NCI-H2171 (cell line): ENCODE measurements around the gene PON1.

ENCODE experiments used
- DNase-seq: peaks from one replicate; lab custom pipeline; 2025; lab: John Stamatoyannopoulos, UW

The PON1 gene

DNA sequence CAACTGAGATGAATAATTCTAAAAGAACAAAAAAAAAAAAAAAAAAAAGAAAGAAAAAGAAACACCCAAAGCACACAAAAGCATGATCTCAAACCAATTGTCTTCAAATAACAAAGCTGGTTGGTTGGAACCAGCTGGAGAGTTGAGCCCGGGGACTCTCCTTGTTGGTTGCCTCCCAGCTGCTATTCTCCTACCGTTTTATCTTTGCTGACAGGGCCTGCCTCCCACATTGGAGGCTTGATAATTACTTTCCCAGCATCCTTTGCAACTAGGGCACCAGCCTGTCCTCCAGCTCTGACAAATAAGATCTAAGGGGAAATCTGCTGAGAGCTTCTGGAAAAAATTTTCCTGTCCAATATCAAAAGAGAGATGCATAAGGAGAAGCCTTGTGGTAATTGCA is 6.8 kb downstream of the PON1 start:
- DNase-seq: peak; percentile 33

DNA sequence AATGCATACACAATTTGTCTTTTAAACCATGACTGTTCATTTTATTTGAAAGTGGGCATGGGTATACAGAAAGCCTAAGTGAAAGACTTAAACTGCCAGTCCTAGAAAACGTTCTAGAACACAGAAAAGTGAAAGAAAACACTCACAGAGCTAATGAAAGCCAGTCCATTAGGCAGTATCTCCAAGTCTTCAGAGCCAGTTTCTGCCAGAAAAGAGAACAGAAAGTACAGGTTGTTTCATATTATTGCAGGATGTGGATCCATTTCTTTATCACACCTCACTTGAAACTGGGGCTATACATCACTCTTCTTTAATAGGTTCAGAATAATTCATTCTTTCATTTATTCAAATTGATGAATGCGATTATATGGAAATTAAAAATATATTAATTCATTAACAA is 7.7 kb downstream of the PON1 start:
- DNase-seq: no peak

DNA sequence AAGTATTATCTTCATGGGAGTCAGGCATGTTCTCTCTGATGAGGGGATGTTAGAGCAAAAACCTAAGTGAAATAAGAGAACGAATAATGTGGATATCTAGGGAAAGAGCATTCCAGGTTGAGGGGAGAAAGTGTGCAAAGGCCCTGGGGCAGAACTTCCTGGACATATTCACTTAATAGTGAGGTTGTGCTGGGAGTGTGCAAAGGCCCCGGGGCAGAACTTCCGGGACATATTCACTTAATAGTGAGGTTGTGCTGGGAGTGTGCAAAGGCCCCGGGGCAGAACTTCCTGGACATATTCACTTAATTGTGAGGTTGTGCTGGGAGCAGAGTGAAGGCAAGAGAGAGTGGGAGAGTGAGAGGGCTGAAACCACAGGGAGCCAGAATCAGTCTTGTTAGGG is 11.8 kb downstream of the PON1 start:
- no peak for DNase-seq

DNA sequence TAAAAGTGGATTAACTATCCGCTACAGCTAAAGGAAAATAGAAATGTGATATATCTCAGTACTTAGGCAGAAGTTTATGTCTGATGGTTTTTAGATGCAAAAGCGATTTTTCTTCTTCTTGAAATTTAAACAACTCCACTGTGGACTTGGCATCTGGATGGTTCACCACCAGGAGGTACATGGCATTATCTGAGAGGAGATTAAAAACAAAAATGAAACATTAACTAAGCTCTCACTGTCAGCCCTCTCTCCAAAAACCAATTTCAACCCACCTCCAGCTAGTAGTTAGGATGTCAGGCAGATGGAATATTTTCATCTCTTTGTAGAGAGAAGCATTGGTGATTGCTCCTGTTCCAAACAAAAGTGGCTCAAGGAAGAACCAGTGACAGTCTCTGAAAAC is 12.9 kb downstream of the PON1 start:
- DNase-seq: no peak

DNA sequence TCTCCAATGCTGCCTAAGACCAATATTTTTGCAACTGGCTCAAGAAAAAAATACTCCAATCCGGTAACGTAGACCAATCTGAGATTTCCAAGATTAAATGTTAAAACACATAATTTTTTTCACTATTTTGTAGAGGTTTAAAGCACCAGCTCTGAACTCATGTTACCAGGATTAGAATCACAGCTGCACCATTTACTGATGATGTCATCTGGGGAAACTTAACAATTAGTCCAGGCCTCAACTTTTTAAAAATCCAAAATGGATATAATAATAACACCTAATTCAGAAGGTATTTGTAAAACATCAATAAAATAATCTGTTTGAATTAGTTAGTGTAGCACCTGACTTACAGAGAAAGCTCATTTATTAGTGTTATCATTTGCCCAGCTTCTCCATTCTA is 14.4 kb downstream of the PON1 start:
- no peak for DNase-seq

DNA sequence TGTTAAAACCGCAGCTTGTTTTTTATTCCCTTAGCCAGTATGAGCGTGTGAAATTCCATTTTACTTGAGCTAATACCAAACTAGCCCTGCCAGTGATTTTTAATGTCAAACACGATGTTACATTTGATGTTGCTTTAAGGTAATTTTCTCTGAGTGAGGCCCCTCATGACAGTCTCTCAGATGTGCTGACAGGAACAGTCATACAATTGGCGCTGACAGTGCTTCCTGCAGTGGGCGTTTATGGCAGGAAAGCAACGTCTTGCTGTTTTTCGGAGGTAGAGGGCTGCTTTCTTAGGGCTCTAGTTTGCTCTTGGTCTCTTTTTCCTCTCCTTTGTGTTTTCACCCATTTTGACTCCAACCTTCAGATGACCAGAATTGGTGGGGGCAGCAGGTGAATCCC is 19.3 kb downstream of the PON1 start:
- DNase-seq: no peak

DNA sequence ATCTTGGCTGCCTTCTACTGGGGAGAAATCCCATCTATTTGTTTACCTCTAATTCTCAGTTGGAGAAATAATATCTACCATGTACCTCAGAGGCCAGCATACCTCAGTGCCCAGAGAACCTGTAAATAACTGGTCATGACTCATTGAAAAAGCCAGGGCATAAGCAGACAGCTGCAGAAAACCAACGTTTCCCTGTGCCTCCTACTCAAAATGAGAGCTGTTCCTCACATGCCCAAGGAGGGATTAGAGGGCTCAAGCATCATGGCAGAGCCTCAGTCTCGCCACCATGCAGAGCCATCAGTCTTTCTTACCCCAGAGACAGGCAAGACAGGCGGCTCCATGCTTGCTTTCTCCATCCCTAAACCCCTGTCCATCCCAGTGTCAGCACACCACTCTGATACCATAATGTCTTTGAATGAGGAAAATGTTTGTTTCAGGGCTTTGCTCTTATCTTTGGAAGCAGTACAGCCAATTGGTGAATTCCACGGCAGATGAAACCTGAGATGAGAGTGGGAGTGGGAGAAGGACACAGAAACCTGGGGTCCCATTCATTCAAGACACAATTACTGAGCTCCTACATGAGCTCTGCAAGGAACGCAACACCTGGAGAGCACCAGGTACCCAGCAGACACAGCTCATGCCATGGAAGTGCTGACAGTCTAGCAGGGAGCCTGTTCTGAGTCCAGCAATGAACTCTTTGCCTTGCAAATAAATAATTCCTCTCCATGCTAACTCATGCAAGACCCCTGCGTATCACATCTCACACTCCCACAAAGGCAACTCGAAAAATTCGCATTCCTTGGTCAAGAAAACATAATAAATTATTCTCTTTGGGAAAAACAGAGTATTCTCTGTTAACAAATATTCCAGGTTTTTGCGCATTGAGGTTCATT is 21.1 kb downstream of the PON1 start:
- no peak for DNase-seq

DNA sequence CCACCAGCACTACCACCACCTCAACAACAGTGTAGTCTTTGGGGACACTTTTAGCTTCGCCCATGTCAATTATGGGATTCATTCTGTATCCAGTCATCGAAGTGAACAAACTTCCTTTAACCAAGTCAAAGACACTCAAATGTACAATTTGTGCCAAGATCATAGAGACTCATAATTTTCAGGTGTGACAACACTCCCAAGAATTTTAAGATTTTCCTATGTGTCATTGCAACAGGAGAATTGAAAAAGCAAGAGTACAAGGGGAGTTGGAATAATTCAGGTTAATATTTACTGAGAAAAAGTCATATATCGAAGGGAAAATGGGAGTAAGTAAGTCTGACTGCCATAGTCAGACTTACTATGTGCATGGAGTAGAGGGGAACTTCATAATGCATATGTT is 26.2 kb downstream of the PON1 start:
- DNase-seq: no peak

DNA sequence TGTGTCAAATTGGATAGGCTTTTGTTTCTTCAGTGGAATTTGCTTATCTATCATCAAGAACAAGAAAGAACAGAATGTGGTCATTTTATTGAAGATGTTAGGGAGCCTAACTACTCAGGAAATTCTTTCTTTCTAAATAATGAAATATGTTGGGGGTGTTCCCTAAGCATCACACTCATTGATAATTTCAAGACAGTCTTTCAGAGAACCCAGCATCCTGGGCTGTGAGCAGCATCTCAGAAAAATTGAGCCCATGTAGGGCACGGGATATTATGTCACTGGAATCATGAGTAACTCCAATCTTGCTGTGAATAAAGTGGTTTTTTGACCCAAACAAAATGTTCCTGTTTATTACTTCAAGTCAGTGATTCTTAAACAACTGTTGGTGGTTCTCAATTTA is 27.3 kb downstream of the PON1 start:
- DNase-seq: no peak

DNA sequence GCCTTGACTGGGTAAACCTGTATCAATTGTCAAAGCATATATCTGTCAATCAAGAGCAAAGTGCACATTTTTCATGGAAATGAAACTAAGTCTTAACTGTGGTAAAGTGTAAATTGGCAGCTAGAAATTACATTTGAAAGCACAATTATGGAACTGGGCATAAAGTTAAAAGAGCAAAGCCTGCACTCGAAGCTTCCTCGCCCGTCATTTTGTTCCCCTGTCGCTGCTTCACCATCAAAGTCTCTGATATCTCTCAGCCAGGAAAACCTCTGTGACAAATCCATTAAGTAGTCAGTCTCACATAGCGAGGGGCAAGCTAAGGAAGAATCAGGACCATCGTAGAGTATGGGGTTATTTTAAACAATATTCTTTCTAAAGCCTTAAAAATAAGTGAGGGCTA is 27.9 kb downstream of the PON1 start:
- DNase-seq: no peak

DNA sequence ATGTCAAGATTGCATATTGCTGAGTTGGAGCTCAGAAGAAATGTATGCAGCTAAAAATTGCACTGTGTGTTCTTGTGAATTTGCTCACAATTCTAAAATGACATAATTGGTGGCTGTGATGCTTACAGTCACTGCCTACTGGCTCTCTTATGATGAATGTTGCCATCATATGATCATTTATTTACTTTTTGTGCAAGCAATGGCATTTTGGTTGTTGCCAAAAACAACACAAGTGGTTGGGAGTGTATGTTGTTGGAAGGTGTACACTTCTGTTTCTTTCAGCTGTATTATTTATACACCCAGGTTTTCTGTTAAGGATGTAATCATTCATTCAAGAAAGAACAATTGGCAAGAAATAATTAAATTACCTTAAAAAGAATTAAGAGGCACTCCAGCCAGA is 28.9 kb downstream of the PON1 start:
- DNase-seq: no peak

DNA sequence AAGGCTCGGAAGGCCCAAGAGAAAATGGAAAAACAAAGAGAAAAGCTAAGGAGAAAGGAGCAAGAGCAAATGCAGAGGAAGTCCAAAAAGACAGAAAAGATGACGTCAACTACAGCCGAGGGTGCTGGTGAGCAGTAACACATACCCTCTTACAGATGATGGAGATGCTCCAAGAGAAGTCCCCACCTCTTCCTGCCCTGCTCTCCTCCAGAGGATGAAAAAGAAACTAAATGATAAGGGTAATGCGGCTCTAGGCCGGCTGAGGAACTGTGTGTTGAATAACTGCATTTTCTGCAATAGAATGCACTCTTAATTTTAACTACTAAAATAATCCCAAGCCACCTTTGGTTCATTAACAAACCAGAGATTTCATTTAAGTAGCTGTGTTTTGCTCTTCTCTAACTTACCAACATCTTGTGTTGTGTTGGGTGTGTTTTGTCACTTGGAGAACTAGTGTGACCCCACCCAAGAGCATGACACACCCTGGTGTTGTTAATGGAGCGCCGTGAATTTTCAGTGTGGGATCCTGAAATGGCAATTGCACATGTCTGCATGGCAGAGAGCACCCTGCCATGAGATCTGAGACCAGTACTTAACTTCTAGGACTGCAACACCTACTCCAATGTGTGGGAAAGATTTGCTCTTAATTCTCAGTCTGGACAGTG is 34.0 kb downstream of the PON1 start:
- DNase-seq: no peak

DNA sequence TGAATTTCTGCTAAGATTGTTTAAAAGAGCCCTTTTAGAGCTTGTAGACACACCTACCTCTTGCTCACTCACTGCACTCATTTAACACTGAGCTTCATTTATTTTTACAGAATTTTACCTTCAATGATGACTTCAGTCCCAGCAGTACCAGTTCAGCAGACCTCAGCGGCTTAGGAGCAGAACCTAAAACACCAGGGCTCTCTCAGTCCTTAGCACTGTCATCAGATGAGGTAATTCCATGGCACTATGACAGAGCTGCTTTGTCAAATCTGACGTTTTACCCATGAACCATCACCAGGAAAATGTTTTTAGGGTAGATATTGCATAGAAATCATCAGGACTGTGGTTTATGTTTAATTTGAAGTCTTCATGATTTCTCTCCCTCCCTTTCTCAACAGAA is 38.2 kb downstream of the PON1 start:
- DNase-seq: no peak

DNA sequence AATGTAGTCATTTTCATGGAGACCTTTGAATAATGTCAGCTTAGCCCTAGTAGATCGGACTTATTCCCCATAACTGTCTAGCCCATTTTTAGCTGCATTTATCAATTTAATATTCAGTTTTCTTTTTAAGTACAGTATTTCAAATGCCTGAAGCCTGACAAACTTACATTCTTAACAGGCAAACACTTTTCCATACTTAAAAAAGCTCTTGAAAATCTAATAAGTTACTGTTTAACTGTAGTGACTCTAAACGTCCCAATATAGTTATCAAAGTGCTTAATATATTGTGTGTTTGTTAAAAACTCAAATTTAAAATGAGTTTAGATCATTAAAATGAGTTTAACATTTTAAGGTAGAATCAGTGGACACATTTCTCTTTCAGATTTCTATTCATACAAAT is 44.9 kb downstream of the PON1 start:
- no peak for DNase-seq

DNA sequence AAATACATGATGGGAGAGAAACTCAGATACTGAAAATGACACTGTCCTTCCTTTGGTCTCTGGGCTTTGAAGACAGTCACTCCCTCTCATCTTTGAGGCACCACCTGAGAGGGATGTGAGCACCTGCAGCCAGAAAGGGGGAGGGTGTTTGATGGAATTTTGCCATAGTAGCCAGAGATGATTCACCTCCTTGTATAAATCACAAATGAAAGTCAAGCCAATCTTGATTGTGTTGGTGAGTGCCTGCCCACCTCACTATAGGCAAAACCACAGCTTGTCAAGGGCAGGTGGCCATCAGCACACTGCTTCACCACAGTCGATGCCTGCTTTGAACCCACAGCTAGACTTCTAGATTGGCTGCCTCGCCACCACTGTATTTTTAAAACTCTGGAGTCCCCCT is 48.2 kb downstream of the PON1 start:
- DNase-seq: no peak

DNA sequence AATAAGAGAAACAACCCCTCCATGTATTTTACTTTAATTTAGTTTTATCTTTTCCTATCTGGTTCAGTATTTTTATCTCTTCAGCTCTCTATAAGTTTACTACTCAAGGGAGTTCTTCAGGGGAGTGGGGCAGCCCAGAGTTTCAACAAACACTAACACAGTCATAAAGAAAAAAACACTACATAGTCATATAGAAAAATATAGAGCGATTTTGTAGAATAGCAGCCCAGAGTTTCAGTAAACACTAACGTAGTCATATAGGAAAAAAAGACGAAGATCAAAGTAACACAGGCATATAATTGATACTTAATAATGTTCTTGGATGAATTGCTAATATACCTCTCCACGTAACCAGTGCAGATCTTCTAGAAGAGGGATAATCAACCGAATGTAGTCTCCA is 54.7 kb downstream of the PON1 start:
- DNase-seq: no peak

DNA sequence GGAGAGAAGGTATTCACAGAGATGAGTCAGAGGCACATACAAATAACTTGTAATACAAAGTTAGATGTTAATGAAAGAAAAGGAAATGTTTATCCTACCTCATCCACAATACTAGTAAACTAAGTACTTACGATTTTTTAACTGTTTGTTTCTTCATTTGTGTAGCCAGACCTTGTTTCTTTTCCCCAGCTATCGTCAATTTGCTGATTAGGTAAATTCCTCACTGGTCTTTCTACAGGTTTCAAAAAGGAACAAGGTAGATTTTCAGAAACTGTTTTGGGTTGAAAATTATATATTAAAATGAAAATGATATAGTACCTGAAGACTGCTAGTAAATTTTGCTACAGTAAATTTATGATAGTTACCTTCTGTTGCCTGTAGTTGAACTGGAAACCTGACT is 56.6 kb downstream of the PON1 start:
- DNase-seq: no peak

DNA sequence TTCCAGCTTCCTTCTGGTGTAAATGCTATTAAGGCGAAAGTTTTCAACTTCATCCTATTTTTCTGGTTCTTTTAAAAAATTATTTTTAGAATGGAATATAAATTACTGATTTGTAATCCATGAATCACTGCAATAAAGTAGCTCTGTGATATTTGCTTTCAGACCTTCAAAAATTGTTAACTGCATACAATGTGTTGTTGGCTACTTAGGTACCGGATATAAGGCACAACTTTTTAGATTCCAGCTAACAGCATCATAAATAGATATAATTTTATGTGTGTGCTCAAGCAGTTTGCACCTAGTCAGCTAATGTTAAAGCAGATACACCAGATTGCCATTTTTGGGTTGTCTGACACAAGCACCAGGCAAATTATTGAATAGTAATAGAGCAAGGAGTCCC is 58.7 kb downstream of the PON1 start:
- DNase-seq: no peak

DNA sequence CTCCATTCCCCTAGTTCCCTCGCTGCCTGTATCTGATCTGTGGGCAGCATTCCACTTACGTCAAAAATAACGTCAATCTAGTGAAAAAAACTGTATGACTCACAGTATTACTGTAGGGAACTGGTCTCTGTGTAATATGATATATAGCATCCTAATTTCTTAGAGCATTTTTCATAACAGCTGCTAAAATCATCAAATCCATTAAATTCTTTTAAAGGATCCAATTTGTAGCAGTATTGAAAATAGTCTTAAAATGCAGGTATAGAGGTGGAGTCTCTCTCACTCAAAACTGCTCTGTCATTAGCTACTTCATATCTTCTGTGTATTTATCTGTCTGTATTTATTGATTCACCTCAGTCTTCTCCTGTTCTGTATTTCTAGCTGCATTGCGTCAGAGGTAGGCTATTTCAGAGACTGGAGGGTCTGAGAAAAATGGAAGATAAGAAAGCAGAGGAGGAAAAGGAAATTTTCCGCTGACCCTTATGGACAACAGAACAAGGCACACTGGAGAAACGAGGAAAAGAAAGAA is 59.9 kb downstream of the PON1 start:
- no peak for DNase-seq

DNA sequence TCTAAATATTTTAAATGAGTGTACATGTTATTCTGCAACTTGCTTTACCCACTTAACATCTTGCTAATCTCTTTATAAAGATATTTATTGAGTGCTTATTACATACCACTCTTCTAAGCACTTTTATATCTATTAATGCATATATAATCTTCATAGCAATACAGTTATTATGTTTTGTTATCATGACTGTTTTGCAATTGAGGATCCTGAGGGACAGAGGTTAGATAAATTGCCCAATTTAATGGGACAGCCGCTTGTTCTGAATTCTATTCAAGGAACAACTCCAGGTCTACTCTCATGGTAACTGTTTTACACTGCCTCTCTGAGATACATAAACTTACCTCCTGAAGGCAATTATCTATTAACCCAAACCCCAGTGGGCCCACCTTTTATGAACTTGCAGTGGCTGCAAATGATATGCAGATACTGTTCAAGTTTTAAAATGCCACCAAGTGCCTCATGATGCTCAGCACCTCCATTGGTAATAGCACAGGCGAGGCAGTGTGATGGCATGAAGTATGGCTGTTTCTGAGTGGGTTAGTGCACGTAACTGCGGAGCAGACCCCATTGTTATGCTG is 60.5 kb downstream of the PON1 start:
- DNase-seq: no peak

DNA sequence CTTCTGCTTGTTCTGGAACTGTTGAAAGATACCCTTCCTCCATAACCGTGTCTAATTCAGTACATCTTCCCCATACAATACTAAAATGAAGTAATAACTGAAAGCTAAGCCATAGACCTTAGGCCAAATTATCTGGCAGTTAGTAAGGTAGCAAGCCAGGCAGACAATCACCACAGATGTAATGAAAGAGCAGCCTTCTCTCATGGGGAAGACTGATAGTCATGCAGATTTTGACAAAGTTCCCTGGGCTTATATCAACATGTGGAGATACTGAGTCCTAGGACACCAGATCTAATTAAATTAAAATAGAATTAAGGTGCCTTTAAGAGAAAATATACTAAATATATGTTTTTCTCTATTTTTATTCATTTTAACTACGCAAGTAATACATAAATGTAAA is 61.5 kb downstream of the PON1 start:
- no peak for DNase-seq

DNA sequence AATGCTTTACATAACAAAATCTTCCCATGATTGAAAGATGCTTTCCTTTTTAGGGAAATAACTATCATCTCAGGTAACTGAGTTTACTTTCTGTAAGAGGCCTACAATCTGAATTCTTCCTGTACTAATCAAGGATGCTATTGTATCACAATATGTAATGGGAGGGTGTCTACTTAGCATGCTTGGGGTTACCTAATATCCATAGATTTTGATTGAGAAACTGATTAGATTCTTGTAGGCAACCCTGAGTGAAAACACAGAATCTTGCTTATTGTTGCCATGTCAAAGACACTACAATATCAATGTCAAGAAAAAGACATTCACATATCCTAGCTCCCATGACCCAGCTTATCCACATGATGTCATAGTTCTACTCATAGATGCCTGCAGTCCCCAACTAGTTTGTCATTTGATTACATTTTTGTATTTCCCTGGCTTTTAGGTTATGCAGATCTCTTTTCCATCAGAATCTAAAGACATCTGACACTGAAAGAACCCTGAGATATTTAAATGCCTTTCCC is 62.4 kb downstream of the PON1 start:
- DNase-seq: no peak

DNA sequence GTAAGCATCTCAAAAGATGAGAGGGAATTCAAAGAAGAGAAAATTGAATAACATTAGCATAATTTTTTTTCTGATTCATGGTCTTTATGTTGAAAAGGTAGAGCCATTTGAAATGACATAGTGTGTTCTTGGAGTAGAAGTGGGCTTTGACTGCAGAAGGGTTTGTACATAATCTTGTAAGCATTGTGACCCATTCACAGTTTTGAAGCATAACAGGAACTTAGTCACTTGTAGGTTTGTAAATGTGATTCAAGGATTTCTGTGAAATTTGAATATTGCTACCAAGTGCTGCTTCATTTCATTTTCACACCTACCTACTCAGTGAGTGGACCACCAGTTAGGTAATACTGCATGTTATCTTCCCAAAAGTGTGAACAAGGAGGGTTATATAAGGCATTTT is 68.6 kb downstream of the PON1 start:
- no peak for DNase-seq
